HG02588 (cell line): ENCODE data around the gene MATN4.

ENCODE experiments used
- ATAC-seq: cut with Tn5 transposase; IDR thresholded peaks from one replicate; pipeline ENCODE4 v1.9.1; 2021; ENCODE audit warnings: mild to moderate bottlenecking, moderate library complexity; ENCODE audit not compliant: unreplicated experiment

The MATN4 gene

DNA sequence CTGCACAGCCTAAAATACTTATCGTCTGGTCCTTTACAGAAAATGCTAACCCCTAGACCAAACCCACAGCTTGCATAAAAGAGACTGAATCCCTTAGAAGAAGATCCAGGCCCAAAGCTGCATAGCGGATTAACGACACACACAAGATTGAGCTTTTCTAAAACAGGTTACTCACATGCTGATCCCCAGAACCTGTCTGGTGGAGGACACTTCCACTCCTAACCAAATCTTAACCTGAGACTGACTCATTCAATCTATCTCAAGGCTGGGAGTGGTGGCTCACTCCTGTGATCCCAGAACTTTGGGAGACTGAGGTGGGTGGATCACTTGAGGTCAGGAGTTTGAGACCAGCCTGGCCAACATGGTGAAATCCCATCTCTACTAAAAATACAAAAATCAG is 50.9 kb downstream of the MATN4 start:
- no peak for ATAC-seq

DNA sequence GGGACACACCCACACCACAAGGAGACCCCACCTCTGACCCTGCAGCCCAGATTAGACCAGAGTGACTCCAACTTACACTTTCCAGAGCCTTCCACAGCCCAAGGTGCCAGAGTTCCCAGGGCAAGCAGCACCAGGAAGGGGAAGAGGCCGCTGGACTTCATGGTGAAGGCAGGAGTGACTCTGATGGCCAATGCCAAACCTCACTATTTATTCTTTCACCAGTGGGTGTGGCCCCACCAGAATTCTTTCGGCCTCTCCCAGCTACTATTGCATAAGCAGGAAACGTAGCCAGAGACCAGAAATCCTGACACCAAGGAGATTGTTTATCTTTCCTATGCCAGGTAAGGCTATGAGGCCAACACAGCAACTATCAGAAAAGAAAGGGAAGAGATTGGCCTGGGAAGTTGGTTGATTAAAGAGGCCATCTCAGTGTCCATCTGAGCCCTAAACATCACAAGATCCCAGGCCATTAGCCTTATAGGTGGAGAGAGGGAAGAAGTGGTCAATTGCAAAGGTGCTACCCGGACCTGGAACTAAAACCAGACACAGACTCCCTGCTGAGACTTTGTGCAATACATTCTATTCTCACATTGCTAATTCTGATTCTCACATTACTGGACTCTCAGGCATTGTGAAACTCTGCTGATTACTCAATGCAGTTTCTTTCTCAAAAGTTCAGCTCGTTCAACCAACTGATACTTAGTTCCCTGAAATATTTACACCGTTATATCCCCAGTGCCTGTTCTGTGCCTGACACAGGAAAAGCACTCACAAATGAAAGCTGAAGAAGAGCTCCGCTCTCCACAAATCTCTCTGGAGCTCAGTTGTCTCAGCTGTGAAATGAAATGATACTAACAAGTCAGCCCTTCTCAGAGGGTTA is 53.5 kb downstream of the MATN4 start, which contains the start of gene SLPI:
Gene SLPI, minus strand, starts transcription at position 182 of the 880 bp plus-strand sequence. Its CDS starts 21 bp downstream, at position 161.
- no peak for ATAC-seq

DNA sequence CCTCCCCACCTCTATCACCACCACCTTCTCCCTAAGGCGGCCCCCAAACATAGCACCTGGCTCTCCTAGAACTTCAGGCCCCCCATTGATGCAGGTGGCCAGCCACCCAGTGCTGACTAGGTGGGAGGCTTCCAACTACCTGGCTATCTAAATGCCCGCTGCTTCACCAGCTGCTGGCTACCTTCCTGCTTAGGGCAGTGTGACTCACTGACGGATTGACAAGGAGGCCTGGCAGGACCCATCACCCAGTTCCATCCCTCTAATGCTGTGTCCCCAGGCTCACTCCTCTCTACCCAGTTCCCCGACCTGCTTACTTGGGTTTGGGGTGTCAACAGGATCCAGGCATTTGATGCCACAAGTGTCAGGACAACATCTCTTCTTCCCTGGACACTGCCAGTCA is 54.8 kb downstream of the MATN4 start:
- no peak for ATAC-seq

DNA sequence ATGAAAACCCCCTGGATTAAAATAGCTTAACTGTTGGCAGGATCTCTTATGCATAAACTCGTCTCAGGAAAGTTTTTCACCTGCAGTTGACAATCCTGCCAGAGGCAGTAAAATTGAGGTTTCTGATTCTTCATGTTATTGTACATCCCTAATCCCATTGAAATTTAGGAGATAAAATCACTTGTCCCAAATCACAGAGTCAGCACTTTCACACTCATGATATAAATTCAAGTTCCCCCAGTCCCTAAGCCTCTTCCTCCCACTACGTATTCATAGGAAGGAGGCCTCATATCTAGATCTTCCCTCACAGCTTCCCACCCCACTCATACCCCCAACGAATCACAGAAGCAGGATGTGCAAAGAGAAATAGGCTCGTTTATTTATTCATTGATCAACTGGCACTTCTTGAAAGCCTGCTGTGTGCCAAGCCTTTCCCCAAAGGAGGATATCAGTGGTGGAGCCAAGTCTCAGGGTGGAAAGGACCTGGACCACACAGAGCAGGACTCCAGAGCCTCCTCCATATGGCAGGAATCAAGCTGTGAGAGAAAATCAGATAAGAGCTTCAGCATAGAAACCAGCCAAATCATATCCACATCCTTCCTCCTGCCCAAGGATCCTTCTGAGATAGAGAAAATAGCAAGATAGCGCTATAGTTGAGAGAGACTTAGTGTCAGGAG is 56.1 kb downstream of the MATN4 start:
- ATAC-seq, result no peak

DNA sequence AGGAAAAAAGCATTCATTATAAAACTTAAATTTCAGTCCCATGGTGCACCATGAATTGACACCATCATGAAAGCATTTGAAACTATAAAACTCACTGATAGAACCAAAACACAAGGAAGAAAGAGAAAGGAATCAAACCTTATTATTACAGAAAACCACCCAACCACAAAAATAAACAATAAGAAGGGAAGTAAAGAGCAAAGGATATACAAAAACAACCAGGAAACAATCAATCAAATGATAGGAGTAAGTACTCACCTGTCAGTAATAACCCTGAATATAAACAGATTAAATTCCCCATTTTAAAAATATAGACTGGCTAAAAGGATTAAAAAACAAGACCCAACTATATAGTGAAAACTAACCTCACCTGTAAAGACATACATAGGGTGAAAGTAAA is 59.5 kb downstream of the MATN4 start:
- ATAC-seq, result no peak

DNA sequence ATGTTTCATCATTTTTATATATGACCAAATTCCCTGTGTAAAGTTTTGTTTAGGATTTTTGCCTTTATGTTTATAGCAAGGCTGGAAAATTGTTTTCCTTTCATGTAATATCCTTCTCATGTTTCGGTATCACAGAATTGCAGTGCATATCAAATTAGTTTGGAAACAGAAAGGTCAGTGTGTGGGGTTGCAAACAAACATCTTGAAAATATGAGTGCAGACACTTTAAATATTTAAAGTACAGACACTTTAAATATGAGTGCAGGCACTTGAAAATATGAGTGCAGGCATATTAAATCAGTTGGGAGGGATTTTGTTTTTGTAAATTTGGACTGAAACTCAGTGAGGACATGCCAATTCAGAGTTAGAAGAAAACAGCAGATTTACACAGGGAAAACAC is 60.2 kb downstream of the MATN4 start:
- ATAC-seq, result no peak

DNA sequence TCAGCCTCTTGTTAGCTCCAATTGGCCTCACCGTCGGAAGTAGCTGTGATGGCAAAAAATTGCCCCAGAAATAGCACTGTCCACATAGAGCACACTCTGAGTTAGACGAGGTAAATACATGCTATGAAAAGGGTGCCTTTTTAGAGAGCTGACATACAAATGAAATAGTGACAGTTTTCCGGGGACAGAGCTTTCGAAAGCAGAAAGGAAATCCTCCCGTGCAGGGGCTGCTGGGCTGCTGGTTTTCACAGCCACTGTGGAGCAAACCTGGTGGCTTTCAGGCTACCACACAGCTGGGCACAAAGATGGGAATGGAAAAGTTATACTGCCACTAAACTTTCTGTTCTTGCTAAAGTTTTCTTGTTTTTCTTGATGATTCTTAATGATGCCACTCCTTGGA is 62.0 kb downstream of the MATN4 start:
- ATAC-seq, result no peak
